GM19328 (cell line): ENCODE results near the gene QRFP.
"Not testable (repeated sequence)": the region's sequence is repeated elsewhere in the genome, so short reads cannot be mapped to it uniquely, and the experiment has no call there.

Source experiments
- ATAC-seq: cut with Tn5 transposase; IDR thresholded peaks from one replicate; pipeline ENCODE4 v1.9.1; 2021; ENCODE audit warnings: mild to moderate bottlenecking, moderate library complexity; ENCODE audit not compliant: unreplicated experiment

The QRFP gene

DNA sequence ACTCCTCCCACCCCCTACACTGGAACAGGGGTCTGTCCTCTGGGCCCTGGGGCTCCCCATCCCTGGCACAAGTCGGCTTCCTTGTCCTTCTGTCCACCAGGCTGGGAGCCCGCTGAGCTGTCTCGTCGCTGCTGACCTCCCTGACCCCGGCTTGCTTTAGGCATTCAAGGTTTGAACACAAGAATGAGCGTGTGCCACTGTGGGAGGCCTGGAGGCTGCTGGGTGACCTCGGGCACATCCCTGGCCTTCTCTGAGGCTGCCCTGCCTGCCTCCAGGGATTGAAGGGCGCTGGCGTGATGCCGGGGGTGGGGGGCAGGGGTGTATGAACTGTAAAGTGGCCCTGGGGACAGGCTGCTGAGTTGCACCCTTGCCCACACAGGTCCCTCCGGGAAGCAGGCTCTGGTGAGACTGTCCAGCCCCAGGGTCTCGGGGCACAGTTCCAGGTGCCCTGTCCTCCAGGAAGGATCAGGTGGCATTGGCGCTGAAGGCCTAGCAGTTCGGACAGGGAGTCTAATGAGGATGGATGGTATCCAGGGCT, 24.2 kb upstream of the QRFP start:
- no peak for ATAC-seq

- no peak for ATAC-seq
These were observed 23.6 kb upstream of the QRFP start for GRCh38 chr9:130920233-130920632.

GRCh38 chr9:130919559-130920145, 23.0 kb upstream of the QRFP start:
- no peak for ATAC-seq

DNA sequence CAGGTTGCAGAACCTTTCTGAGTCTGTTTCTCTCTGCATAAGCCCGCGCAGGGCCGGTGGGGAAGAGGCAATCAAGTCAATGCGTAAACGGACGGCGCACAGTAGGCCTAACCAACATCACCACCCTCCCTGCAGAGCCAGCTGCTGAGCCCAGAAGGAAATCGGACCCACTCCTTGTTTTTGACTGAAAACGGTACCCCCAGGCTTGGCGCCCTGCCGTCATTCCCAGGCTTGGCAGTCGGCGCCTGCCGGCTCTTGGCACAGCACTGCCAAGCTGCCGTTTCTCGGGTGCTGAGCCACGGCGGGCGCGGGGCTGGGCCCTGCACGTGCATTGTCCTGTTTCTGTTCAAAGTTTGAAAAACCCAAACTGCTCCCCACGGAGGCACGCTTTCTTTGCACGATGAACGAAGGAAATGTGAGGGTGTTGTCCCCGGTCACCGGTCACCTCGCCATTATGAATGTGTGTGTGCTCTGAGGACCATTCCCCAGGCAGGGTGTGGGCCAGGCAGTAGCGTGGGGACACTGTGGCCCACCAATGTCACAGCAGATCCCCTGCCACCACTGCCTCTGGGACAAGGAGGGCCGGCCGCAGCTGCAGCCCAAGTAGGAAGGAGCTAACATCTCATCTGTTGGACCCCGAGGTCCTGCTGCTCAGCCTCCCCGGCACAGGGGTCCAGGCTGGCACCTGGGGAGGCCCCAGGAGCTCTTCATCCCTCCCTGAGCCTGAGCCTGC, 22.4 kb upstream of the QRFP start:
- ATAC-seq = no peak

- no peak for ATAC-seq
These were observed 21.7 kb upstream of the QRFP start for GRCh38 chr9:130918101-130918825.

DNA sequence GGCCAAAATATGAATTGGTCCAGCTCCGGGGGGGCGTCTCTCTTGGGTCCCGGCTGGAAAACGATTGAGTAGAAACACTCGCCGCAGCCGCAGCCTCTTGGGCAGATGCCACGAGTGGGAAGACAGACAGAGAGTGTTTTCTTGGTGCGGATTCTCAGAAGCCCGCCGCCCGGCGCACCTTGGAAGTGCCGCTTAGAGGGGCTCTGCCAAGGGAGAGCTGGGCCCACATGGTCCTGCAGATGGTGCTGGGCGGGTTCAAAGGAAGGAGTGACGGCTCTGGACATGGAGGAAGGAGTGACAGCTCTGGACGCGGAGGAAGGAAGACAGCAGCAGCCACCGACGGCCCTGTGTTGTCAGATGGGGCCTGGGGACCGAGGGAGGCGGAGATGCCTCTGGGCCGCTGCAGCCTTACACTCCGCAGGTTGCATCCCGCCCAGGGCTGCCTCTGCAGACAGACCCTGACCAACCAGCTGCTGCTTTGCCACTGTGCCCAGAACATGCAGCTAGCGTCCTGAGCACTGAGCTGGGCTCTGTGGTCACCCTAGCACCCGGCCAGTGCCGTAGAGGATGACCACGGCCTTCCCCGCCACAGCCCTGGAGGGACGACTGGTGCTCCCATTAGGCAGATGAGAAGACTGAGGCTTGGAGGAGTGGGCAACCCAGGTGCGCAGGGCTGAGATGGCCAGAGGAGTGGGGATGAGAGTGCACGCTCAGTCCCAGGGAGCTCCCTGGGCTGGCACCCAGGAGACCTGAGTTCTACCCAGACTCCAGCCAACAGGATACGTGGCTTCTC, 20.8 kb upstream of the QRFP start:
- no peak for ATAC-seq

- no peak for ATAC-seq
These were observed 18.5 kb upstream of the QRFP start for GRCh38 chr9:130915096-130915447.

DNA sequence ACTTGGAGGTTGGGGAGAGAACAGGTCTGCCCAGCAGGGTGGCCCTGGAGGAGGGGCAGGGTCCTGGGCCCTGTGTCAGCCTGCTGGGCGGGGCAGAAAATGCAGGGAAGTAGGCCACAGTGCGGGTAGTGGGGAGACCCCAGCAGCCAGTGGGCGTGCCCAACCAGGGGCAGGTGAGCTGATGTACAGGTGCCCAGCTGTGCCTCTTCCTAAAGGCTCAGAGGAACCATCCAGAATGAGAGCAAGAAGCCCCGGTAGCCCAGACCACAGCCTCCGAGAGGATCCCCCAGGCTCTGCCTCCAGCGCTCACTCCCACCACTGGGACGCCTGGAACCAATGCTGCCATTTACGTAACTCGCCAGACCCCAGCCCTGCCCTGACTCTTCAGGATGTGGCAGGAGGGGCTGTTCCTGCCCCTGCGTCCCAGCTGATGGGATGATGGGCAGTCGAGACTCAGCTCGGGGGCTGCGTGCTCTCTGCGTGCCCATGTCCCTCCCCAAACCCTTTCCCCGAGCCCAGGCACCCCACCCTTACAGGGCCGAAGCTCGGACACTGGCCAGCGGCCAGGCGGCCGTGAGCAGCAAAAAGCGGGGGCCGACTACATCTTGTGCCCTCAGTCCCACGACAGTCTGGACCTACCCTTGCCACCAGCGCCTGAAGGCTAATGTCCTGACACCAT, 17.9 kb upstream of the QRFP start:
- no peak for ATAC-seq

DNA sequence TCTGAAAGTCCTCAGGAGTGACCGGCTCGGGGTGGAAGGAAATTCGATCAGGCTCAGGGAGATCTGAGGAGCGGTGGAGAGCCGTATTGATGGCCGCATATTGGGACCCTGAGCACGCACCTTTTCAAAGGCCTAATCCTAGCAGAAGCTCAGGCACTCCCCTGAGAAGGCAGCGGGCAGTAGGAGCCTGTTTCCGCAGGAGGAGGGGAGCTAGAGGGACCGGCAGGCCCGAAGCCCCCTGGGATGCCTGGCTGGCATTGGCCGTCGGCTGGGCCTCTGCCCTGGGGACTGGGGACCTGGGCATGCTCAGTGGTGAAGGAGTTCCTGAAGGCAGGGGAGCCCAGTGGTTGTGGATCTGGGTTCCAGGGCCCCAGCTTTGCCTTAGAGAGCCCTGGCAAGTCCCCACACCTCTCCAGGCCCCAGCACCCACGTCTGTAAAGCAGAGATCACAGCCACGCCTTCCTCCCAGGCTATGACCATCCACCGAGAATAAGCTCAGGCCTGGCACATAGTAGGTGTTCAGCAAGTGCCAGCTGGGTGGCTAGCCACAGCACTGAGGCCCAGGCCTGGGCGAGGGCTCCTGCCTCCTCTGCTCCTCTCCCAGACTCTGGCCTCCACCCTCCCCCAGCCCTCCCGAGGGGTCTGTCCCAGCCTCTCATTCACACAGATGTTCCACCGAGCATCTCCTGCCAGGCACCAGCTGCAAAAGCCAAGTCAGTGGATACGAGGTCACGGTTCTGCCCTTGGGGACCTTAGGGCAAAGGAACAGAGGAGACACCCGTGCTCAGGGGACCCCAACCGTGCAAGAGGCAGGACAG, 17.2 kb upstream of the QRFP start:
- ATAC-seq = no peak

DNA sequence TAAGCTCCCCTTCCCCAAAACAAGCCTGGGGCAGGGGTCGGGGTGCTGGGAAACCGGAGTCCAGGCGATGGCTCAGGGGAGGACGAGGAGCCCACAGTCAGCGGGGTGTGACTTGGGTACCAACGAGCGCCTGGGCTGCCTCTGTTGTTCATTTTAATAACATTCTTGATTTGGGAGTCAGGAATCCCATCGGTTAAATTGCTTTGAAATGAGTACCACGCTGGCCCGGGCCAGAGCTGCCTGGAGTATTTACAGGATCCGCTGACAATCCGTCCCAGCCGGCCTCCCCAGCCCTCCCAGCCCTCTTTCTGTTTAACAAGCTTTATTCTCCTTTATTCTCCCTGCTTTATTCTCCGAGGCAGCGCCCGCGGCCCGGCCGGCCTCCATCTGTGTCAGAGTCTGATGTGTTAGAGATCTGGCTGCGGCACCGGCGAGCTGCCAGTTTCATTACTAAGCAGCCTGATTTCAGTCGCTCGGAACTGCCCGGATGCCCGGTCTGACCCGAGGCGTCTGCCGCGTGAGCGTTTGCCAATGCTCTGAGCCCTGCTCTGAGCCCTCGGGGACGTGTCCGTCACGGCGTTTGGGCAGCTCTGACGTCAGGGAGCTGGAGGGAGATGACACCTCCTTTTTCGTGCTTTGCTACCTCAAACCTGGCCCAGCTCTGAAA, 16.5 kb upstream of the QRFP start:
- no peak for ATAC-seq

- no peak for ATAC-seq
These were observed 14.8 kb upstream of the QRFP start for GRCh38 chr9:130911254-130912049.

DNA sequence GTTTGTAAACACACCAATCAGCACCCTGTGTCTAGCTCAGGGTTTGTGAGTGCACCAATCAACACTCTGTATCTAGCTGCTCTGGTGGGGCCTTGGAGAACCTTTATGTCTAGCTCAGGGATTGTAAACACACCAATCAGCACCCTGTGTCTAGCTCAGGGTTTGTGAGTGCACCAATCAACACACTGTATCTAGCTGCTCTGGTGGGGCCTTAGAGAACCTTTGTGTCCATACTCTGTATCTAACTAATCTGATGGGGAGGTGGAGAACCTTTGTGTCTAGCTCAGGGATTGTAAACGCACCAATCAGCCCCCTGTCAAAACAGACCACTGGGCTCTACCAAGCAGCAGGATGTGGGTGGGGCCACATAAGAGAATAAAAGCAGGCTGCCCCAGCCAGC, 14.1 kb upstream of the QRFP start:
- ATAC-seq = not testable (repeated sequence)

- ATAC-seq = not testable (repeated sequence)
These were observed 13.4 kb upstream of the QRFP start for GRCh38 chr9:130910041-130910440.

DNA sequence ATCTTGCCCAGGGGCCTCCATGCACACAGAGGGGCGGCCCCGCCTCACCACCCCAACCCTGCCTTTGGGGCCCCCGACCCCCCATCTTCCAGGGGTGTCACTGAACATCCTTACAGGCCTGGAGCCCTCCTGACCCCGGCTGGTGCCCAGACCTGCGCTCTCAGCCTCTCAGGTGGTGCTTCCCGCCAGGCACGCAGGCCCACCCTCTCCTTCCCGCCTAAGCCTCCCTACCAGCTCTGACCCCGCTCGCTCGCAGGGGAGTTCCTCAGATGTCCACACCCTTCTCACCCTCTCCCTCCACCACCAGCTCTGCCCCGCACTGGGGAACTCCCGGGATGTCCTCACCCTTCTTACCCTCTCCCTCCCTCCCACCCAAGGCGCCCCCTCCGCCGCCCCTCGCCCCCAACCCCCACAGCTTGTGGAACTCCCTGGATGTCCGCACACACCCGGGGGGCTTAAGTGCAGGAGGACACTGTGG, 12.3 kb upstream of the QRFP start:
- no peak for ATAC-seq

DNA sequence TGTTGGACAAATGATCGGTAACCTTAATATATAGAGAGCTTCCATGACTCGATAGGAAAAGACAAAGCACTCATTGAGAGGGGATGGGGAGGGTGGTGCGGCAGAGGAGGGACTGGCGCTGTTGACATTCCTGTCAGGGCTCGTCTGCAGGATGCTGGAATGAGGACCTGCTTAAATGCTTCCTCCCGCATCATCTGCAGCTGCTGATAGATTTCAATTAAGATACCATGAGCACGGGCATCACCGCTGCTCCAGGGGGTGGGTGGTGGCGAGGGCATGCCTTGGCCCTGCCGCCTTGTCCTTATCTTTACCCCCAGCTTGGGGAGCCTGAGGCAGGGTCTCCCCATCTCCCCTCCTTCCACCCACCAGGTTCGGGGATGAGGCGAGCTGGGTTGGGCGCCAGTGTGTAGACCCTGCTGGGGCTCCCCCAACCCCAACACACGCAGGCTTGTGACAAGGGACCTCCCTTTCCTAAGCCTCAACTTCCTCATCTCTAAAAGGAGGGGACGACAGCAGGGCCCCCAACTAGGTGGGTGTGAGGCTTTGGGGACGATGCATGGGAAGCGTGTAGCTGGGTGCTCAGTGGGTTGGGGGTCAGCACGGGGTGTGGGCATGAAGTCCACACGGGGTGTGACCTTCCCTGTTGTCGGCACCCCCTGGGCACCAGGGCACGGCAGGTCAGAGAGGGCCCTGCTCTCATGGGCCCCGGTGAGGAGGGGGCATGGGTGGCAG, 11.7 kb upstream of the QRFP start:
- no peak for ATAC-seq

DNA sequence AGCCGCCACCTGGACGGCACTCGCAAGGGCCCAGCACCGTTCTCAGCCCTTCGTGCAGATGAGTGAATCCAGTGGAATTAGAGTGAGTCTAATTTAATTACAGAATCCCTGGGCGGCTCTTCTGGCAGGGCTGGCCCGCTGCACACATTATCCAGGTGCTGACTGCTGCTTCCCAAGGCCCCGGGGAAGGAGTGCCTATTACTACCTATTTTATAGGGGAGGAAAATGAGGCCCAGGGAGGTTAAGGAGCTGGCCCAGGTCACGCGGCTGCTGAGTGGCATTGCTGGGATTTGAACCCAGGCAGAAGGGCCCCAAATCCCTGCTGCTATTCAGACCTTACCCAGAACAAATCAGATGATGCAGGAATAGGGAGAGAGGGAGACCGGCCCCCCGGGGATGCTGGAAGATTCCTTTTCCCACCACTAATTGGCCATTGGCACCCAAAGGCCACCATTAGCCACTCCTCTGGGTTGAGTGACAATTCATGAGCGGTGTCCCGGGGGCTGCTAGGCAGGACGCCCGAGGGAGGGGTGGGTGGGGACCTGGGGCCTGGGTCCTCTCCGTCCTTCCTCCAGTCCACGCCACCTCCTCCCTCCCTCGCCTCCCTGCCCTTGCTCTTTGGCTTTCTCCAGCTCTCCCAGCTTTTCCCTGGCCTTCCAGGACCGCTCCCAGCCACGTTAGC, 10.3 kb upstream of the QRFP start:
- ATAC-seq = no peak
